ENCODE data around the gene CTNND2.

CTNND2 gene

DNA sequence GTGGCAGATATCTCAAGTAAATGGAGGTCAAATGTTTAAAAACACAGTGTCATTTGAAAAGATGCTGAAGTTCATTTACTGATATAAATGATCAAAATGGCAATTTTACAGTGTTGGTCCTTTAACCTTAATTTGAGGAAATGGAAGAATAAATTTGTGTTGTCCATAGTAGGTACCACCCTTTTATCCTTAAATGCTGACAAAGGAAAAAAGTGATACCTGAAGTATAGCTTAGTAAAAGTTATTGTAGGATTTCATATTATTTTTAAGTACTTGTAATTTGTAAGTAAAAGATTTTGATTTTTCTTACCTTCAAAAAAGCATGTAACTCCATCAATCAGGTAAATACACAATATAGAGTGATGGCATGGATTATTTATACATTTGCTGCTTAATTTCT, 976.6 kb downstream of the CTNND2 start:
- no peak for DNase-seq (ENCODE audit: low read depth in 2 of 2)

DNA sequence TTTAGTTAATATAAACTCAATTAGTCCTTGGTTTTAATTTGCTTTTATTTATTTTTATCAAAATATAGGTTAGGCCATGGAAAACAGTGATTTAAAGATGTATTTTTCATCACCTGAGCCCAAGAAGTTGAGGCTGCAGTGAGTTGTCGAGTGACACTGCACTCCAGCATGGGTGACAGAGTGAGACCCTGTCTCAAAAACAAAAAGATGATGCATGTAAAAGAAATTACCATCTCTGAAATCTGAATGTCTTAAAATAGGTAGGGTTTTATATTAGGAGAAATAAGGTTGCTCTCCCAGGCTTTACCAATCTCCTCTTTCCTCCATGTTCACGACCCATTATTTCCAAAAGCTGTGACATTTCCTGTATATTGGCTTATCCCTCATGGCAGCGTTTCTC, 980.9 kb downstream of the CTNND2 start:
- DNase-seq (ENCODE audit: low read depth in 2 of 2), result no peak

Measured in stimulated activated CD8-positive, alpha-beta memory T cell treated with anti-CD3 and anti-CD28 coated beads, Interleukin-15, amount 100 ng/mL, for 4 hours (primary cell).